Stimulated activated CD4-positive, alpha-beta T cell treated with anti-CD3 and anti-CD28 coated beads, Interleukin-4, amount 100 ng/mL, for 48 hours (primary cell): ENCODE results near the gene DNAJB6.
A peak's percentile ranks its signal among the peaks of the same experiment; 100 is the strongest.

Experiments used
- DNase-seq, 2 donors: peaks; one replicate each; pipeline ENCODE4 v3.0.0-alpha.2; 2020; ENCODE audit warnings: low read depth in 2 of 2

Gene DNAJB6

DNA sequence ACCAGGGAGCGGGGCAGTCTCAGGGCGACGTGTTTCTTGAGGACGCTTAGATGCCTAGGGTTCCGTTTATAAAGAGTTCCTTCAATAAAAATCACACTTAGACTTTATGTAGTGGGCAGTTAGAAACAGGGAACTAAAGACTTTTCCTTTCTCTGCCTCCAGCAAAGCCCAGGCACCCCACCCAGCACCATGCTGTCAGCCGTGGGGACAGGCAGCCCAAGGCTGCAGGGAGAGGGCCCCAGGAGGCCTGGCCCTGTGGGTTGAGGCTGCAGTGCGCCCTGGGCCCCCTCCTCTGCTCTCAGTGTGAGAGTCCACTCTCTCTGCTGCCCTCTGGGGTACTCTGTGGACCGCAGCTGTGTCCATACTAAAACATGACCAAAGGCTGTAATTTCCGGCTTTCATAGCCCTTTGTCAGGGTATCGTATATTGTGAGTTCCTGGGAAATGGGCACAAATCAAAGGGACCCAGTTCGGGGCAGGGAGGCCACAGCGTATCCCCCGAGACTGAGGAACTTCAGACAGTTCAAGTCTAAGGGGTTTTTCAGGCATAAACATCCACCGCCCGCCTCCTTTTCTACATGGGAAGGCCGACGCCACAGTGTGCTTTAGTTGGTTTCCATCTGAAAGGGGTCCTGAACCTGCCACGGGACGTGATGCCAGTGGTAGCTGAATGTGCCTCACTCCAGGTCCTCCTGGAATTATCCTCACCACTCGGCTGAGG lies 59.7 kb downstream of the DNAJB6 start:
- no peak for DNase-seq

DNA sequence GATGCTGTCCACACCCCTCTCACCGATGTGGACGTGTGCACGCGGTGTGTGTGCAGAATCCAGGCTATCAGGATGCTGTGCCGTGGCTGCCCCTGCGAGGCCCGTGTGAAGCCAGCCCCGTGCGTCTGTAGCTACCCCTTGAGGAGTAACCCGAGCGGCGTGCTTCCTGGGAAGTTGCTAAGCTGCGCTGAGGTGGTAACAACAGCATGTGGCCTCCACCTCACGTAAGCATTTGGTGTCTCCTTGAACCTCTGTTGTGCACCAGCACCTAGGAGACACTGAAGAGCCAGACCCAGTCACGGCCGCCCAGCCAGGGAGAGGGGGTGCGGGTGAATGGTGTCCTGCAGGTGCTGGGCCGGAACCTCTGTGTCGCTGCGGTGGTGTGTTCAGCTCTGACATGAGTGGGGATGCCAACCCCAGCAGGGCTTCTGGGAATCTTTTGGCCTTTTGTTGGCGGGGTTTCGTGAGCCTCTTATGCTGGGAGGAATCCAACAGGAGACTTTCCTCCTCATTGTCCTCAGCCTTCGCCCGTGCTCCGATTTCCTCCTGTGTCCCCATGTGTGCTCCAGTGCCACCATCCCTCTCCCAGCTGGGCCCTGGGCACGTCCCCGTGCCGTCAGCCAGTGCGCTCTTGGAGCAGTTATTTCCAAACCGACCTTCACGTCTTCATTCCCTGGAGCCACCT lies 60.4 kb downstream of the DNAJB6 start:
- DNase-seq: no peak

- no peak for DNase-seq
Observed at GRCh38 chr7:157397731-157398691, 61.2 kb downstream of the DNAJB6 start.

DNA sequence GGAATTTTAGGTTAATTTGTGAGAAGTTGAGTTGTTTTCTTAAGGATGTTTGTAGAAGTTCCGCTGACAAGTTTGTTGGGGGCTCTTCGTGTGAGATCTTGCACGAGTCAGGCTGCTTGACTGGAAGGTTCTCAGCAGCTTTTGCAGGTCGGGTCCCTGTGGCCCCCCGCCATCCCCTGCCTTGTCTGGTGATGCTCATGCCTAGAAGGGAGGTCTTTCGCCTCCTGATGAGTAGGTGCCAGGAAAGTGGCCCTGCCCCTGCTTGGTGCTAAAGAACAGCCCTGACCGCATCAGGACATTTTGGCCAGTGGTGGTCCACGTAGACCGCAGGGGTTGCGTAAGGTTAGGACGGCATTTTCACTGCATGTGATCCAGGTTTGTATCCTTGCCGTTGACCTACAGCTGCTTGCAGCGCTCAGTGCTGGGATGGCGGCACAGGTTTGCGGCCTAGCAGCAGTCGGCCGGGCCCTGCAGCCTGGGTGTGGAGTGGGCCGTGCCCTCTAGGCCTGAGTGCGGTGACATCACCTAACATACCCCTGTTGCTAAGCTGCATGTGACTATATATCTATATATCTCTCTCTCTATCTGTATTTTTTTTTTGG lies 62.4 kb downstream of the DNAJB6 start:
- no peak for DNase-seq

- no peak for DNase-seq
Observed at GRCh38 chr7:157400171-157400860, 63.5 kb downstream of the DNAJB6 start.

- DNase-seq: no peak
Observed at GRCh38 chr7:157401567-157402387, 65.0 kb downstream of the DNAJB6 start.

DNA sequence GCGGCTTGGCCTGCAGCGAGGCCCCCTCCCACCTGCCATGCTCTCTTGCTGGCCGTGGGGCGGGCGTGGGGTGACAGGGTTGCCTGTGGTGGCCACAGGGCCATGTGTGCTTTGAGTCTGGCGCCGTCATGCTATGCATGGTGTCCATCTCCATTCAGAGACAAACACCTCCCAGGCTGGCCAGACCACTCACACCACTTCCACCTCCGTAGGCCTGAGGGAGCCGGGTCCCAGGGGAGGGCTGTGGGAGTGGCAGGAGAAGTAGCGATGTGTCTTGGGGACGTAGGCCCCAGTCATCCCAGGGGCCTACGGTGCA lies 65.5 kb downstream of the DNAJB6 start:
- DNase-seq: no peak

DNA sequence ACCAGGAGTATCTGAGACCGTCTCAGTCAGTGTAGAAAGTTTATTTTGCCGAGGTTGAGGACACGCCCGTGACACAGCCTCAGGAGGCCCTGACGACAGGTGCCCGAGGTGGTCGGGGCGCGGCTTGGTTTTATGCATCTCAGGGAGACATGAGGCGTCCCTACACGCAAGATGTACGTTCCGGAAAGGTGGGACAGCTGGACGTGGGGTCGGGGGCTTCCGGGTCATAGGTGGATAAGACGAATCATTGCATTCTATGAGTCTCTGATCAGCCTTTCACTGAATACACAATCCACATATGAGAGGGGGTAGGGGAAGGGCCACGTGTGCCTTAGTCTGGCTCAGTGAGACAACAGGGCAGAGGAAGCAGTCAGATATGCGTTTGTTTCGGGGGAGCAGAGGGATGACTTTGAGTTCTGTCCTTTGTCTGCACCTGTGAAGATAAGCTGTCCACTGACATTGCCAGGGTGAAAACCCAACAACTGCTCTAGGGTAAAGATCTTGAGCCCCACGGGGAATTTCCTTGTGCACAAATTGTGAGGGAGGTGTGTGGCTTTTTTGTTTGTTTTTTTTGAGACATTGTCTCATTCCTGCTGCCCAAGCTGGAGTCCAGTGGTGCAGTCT lies 66.2 kb downstream of the DNAJB6 start:
- DNase-seq: no peak

GRCh38 chr7:157403646-157404401 lies 67.0 kb downstream of the DNAJB6 start:
- no peak for DNase-seq

DNA sequence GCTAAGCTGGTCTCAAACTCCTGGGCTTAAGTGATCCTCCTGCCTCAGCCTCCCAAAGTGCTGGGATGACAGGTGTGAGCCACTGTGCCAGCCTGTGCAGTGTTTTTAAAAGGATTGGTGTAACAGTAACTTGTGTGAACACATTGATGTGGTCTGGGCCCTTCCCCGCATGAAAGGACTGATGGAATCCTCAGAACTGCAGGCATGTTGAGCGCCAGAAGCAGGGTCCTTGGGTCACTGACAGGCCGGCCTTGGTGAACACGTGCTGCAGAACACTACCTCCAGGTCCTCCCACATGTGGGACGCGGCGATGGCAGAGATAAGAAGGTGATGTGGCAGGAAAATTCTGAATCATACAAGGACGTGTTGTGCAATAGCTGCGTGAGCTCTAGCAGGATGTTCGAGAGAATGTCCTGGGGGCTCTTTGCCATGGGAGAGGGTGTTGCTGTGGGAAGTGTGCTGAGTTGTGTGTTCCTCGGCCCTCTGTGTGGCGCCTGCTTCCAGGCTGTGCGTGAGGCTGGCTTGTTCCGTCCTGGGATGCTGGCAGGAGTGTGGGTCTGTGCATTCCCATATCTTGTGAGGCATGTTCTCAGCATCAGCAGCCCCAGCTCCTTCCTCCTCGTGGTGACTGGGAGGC lies 68.2 kb downstream of the DNAJB6 start:
- peak; percentile 51 for DNase-seq

GRCh38 chr7:157405501-157405900 lies 68.7 kb downstream of the DNAJB6 start:
- DNase-seq: no peak

DNA sequence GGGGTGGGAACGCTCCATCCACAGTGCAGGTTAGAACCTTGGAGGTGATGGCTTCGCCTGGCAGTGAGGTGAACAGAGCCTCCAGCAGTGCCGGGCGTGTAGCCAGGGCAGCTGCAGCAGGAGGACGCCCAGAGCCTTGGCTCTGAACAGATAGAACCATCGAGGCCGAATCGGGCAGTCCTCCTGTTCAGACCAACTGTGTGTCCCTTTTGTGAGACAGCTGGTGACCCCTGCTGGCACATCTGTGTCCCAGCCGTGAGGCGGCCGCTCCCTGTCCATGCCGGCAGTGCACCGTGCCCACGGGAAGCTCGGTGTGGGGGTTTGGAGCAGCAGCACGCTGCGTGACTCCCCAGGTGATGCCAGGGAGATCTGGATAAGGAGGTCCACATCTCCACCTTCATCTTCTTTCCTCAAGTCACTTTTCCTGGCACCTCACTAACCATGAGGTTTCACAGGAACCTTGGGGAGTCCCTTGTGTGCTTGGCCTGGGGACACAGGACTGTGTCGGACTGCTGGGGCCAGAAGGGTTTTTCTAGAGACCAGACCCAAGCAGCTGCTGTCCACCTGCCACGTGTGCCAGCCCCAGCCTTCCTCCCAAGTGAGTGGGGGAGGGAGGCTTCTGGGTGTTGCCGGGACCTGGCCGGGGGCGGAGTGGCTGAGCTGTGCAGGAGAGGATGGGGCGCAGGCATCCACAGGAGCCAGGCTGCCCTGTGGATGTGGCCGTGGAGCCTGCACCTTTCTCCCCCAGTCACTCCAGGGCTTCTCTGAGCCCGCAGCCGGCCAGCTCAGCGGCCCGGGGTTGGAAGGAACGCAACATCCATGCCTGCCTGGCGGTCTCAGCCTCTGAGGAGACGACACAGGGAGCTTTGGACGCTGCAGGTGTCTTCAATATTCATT lies 69.4 kb downstream of the DNAJB6 start:
- DNase-seq: no peak

GRCh38 chr7:157406971-157407370 lies 70.2 kb downstream of the DNAJB6 start:
- no peak for DNase-seq

DNA sequence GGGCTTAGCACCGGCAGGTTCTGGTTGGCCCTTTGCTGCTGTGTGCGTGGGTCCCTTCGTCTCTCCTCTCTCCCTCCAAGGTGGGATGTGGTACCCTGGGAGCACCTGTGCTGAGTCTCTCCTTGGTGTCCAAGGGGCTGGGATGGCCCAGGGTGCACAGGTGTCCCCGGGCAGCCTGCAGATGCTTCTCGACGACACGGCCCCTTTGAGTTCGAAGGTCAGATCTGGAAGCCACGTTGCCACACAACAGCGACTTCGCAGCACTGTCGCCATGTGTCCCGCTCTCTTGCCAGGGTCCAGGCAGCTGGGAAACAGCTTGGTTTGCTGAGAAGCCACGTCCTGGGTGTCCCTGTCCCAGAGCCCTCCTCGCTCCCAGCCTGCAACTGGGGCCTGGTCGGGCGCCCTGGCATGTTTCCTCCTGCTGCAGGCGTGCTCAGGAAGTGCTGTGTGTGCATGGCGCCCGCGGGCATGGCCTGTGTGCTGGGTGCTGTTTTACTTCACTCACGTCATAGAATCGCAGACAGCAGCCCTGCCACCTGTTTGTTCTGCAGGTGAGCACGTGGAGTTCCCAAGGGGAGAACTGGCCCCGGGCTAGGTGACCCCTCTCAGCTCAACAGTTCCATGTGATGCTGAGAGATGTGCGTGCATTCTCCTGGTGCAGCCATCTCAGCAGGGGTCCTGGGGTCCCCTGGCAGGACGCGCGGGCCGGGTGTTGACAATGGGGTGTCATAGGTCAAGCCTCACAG lies 70.9 kb downstream of the DNAJB6 start:
- DNase-seq: no peak

GRCh38 chr7:157408258-157409101 lies 71.7 kb downstream of the DNAJB6 start:
- no peak for DNase-seq

DNA sequence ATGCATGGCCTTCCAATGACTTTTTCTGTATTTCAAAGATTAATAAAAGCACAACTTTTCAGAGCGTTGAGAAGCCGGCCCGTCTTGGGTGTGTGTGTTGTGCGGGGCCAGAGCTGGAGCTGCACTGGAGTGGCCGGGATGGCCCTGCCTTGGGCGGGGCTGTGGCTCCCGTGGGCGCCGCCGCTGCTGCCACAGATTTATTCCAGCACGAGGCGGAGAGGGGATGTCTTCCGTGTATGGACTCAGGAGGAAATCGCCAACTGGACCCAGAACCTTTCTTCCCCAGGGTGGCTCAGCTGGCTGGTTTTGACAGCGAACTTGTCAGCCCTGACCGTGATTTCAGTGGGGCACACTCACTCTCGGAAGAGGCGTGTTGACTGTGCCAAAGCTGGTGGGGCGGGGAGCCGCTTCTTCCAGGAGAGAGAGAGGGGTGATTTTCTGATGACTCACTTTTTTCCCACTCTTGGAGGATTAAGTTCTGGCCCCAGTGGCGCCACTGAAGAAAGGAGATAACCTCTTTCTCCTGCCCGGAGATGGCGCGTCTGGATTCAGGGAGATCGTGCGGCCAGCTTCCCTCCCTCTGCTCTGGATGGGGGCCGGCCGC lies 72.4 kb downstream of the DNAJB6 start:
- DNase-seq: no peak
